HepG2 (cell line): Measurements from ENCODE around the gene ITLN2. TPM values are rescaled to one million over a fixed set of nuclear protein-coding genes. Genes with fewer than 3 reads are reported as not detected.

Experiments used
- BCL6 ChIP-seq: IDR thresholded peaks from 2 replicates; pipeline ENCODE4 v1.6.1; 2016; ENCODE audit warnings: missing genetic modification reagents, missing compliant biosample characterization
- BORCS8-MEF2B ChIP-seq: sonication (generic); formaldehyde crosslinking; IDR thresholded peaks from 2 replicates; pipeline ENCODE4 v1.8.0; 2022; ENCODE audit warnings: mild to moderate bottlenecking, missing genetic modification reagents
- FOXP1 ChIP-seq, 2 experiments: fragments of 450-650 bp in 1 of 2; IDR thresholded peaks; 2 replicates each; pipeline ENCODE4 v1.6.1; 2017 to 2018; ENCODE audit warnings: antibody characterized with exemption in 1 of 2
- PCBP2 ChIP-seq: fragments of 200-400 bp; formaldehyde crosslinking; optimal IDR thresholded peaks from 2 replicates; pipeline ENCODE3; 2018; ENCODE audit warnings: low read length, low read depth; ENCODE audit not compliant: poor library complexity, severe bottlenecking
- REPIN1 ChIP-seq: sonication (generic); formaldehyde crosslinking; IDR thresholded peaks from 2 replicates; pipeline ENCODE4 v1.8.0; 2022; ENCODE audit warnings: missing genetic modification reagents, low read depth, mild to moderate bottlenecking, borderline replicate concordance
- RXRB ChIP-seq: IDR thresholded peaks from 2 replicates; pipeline ENCODE4 v1.6.1; 2016; ENCODE audit warnings: borderline replicate concordance, missing genetic modification reagents, missing compliant biosample characterization
- SRSF4 ChIP-seq: fragments of 200-400 bp; formaldehyde crosslinking; IDR thresholded peaks from one replicate; pipeline ENCODE4 v1.6.1; 2018; ENCODE audit warnings: mild to moderate bottlenecking, low read depth, low read length, moderate library complexity; ENCODE audit not compliant: poor library complexity, severe bottlenecking
- TBX2 ChIP-seq: sonication (generic); formaldehyde crosslinking; IDR thresholded peaks from 2 replicates; pipeline ENCODE4 v1.5.0; 2020; ENCODE audit warnings: missing genetic modification reagents, mild to moderate bottlenecking, borderline replicate concordance
- THYN1 ChIP-seq: sonication (generic); formaldehyde crosslinking; IDR thresholded peaks from 2 replicates; pipeline ENCODE4 v1.8.1; 2023; ENCODE audit warnings: low read depth, mild to moderate bottlenecking, moderate library complexity, missing genetic modification reagents, borderline replicate concordance
- ZKSCAN5 ChIP-seq: sonication (generic); formaldehyde crosslinking; IDR thresholded peaks from 2 replicates; pipeline ENCODE4 v1.5.1; 2020; ENCODE audit warnings: mild to moderate bottlenecking, missing genetic modification reagents
- ZMYM3 ChIP-seq: sonication (generic); formaldehyde crosslinking; IDR thresholded peaks from 2 replicates; pipeline ENCODE4 v1.5.1; 2020; ENCODE audit warnings: mild to moderate bottlenecking, missing genetic modification reagents
- ZNF343 ChIP-seq: sonication (generic); formaldehyde crosslinking; IDR thresholded peaks from 2 replicates; pipeline ENCODE4 v1.4.0; 2020; ENCODE audit warnings: mild to moderate bottlenecking, missing genetic modification reagents
- ZNF460 ChIP-seq: sonication (generic); formaldehyde crosslinking; IDR thresholded peaks from 2 replicates; pipeline ENCODE4 v1.5.1; 2020; ENCODE audit warnings: missing genetic modification reagents, mild to moderate bottlenecking, borderline replicate concordance
- ZNF549 ChIP-seq: sonication (generic); formaldehyde crosslinking; IDR thresholded peaks from 2 replicates; pipeline ENCODE4 v1.5.0; 2020; ENCODE audit warnings: missing genetic modification reagents
- ZNF747 ChIP-seq: sonication (generic); formaldehyde crosslinking; IDR thresholded peaks from 2 replicates; pipeline ENCODE4 v1.8.1; 2023; ENCODE audit warnings: missing genetic modification reagents, mild to moderate bottlenecking, borderline replicate concordance
- polyA plus RNA-seq, 8 experiments: library from polyadenylated mRNA; depleted of rRNA in 3 of 8; stranded (reverse) in 7 of 8; unstranded in 1 of 8; fragments of >200 nt; fragmentation: Illumina TruSeq in 4 of 8; extraction: Trizol in 4 of 8; gene quantifications; 2 replicates each; pipeline versions ENCODE4 v1.2.1 to v1.2.3, GENCODE V29; 2011 to 2016; ENCODE audit warnings: low read depth in 4 of 8, missing spikeins in 1 of 8, mixed read lengths in 1 of 8; ENCODE audit not compliant: insufficient read depth in 1 of 8
- total RNA-seq, 5 experiments: library from RNA; depleted of rRNA; stranded (reverse); fragments of >200 nt; fragmentation: Illumina TruSeq; extraction: Trizol; gene quantifications; 2 replicates each; pipeline ENCODE4 v1.2.3, GENCODE V29; 2016; ENCODE audit warnings: low read depth in 1 of 5
- TF ChIP-seq, protein P1 (sequence below): sonication (generic); formaldehyde crosslinking; IDR thresholded peaks from 2 replicates; pipeline ENCODE4 v1.4.0; 2020; ENCODE audit warnings: missing genetic modification reagents
- TF ChIP-seq, protein P2 (sequence below): sonication (generic); formaldehyde crosslinking; IDR thresholded peaks from 2 replicates; pipeline ENCODE4 v1.4.0; 2020; ENCODE audit warnings: missing genetic modification reagents, borderline replicate concordance
- TF ChIP-seq, protein P3 (sequence below): sonication (generic); formaldehyde crosslinking; IDR thresholded peaks from 2 replicates; pipeline ENCODE4 v1.5.1; 2020; ENCODE audit warnings: mild to moderate bottlenecking, missing genetic modification reagents, borderline replicate concordance

Gene ITLN2
- total and polyA plus RNA-seq, 2 of the 13 experiments (the other 11 are each of a cell fraction or from before 2014, with no cell fraction given), result not detected

DNA sequence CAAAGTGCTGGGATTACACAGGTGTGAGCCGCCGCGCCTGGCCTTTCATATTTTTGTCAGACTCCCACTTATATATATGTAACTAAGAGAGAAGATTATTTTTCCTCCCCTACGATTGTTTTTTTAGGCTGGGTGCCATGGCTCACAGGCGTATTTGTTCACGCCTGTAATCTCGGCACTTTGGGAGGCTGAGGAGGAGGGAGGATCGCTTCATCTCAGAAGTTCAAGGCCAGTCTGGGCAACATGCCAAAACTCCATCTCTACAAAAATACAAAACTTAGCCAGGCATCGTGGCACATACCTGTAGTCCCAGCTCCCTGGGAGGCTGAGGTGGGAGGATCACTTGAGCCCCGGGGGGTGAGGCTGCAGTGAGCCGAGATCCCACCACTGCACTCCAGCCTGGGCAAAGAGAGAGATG is 23.9 kb upstream of the ITLN2 start (continued):
- TF ChIP-seq, protein P1, sequence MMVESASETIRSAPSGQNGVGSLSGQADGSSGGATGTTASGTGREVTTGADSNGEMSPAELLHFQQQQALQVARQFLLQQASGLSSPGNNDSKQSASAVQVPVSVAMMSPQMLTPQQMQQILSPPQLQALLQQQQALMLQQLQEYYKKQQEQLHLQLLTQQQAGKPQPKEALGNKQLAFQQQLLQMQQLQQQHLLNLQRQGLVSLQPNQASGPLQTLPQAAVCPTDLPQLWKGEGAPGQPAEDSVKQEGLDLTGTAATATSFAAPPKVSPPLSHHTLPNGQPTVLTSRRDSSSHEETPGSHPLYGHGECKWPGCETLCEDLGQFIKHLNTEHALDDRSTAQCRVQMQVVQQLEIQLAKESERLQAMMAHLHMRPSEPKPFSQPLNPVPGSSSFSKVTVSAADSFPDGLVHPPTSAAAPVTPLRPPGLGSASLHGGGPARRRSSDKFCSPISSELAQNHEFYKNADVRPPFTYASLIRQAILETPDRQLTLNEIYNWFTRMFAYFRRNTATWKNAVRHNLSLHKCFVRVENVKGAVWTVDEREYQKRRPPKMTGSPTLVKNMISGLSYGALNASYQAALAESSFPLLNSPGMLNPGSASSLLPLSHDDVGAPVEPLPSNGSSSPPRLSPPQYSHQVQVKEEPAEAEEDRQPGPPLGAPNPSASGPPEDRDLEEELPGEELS, result 0 out of 2 replicates have a peak, but pooled peaks have one; percentile 21
- TF ChIP-seq, protein P2, sequence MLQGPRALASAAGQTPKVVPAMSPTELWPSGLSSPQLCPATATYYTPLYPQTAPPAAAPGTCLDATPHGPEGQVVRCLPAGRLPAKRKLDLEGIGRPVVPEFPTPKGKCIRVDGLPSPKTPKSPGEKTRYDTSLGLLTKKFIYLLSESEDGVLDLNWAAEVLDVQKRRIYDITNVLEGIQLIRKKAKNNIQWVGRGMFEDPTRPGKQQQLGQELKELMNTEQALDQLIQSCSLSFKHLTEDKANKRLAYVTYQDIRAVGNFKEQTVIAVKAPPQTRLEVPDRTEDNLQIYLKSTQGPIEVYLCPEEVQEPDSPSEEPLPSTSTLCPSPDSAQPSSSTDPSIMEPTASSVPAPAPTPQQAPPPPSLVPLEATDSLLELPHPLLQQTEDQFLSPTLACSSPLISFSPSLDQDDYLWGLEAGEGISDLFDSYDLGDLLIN (CRISPR knock-in tag), result no peak
- TF ChIP-seq ZNF460 (CRISPR knock-in tag) (peak; percentile 48; the same call in 1 of the 2 replicates), ZKSCAN5 (CRISPR knock-in tag) (no peak), THYN1 (CRISPR knock-in tag) (no peak), BCL6 (CRISPR knock-in tag) (peak; percentile 89), BORCS8-MEF2B (CRISPR knock-in tag) (peak; percentile 45; the same call in 1 of the 2 replicates), ZNF549 (CRISPR knock-in tag) (no peak), REPIN1 (CRISPR knock-in tag) (peak; percentile 43; the same call in 1 of the 2 replicates), RXRB (CRISPR knock-in tag) (peak; percentile 55; the same call in 1 of the 2 replicates), TBX2 (CRISPR knock-in tag) (peak; percentile 68; the same call in 1 of the 2 replicates), ZMYM3 (peak; percentile 44; the same call in 1 of the 2 replicates), PCBP2 (no peak), FOXP1 (IDR thresholded peaks at IDR 0.05) (no peak), FOXP1 (CRISPR knock-in tag; IDR thresholded peaks at IDR 0.05) (0 out of 2 replicates have a peak, but pooled peaks have one; percentile 19), ZNF747 (CRISPR knock-in tag) (no peak), ZNF343 (CRISPR knock-in tag) (no peak), SRSF4 (no peak)
- TF ChIP-seq, protein P3, sequence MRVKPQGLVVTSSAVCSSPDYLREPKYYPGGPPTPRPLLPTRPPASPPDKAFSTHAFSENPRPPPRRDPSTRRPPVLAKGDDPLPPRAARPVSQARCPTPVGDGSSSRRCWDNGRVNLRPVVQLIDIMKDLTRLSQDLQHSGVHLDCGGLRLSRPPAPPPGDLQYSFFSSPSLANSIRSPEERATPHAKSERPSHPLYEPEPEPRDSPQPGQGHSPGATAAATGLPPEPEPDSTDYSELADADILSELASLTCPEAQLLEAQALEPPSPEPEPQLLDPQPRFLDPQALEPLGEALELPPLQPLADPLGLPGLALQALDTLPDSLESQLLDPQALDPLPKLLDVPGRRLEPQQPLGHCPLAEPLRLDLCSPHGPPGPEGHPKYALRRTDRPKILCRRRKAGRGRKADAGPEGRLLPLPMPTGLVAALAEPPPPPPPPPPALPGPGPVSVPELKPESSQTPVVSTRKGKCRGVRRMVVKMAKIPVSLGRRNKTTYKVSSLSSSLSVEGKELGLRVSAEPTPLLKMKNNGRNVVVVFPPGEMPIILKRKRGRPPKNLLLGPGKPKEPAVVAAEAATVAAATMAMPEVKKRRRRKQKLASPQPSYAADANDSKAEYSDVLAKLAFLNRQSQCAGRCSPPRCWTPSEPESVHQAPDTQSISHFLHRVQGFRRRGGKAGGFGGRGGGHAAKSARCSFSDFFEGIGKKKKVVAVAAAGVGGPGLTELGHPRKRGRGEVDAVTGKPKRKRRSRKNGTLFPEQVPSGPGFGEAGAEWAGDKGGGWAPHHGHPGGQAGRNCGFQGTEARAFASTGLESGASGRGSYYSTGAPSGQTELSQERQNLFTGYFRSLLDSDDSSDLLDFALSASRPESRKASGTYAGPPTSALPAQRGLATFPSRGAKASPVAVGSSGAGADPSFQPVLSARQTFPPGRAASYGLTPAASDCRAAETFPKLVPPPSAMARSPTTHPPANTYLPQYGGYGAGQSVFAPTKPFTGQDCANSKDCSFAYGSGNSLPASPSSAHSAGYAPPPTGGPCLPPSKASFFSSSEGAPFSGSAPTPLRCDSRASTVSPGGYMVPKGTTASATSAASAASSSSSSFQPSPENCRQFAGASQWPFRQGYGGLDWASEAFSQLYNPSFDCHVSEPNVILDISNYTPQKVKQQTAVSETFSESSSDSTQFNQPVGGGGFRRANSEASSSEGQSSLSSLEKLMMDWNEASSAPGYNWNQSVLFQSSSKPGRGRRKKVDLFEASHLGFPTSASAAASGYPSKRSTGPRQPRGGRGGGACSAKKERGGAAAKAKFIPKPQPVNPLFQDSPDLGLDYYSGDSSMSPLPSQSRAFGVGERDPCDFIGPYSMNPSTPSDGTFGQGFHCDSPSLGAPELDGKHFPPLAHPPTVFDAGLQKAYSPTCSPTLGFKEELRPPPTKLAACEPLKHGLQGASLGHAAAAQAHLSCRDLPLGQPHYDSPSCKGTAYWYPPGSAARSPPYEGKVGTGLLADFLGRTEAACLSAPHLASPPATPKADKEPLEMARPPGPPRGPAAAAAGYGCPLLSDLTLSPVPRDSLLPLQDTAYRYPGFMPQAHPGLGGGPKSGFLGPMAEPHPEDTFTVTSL (CRISPR knock-in tag), result peak; percentile 33; the same call in 1 of the 2 replicates
